Left lung (tissue), 10 donors: Measurements from ENCODE around the gene AFP. TPM values are rescaled to one million over a fixed set of nuclear protein-coding genes. Genes with fewer than 3 reads are reported as not detected.
A peak's percentile ranks its signal among the peaks of the same experiment; 100 is the strongest.

ENCODE experiments used
- ATAC-seq: fragments of 200-7000 bp; cut with Tn5 transposase; one replicate; pipeline ENCODE4 v1.9.1; 2020; ENCODE audit warnings: moderate library complexity
- DNase-seq, 4 donors: peaks; one replicate each; pipeline ENCODE4 v3.0.0-alpha.2; 2013 to 2020
- H3K27ac ChIP-seq, 2 donors: fragments of 200-600 bp; sonication (generic) in 1 of 2; one replicate each; pipeline versions ENCODE4 v1.5.0 to v1.8.0; 2020 to 2021
- H3K27me3 ChIP-seq, 2 donors: fragments of 200-600 bp; sonication (generic) in 1 of 2; one replicate each; pipeline versions ENCODE4 v1.5.0 to v1.8.0; 2020 to 2021
- H3K36me3 ChIP-seq, 2 donors: fragments of 200-600 bp; sonication (generic) in 1 of 2; one replicate each; pipeline versions ENCODE4 v1.5.0 to v1.8.0; 2020 to 2021
- H3K4me1 ChIP-seq, 2 donors: fragments of 200-600 bp; one replicate each; pipeline ENCODE4 v1.8.0; 2021
- H3K4me3 ChIP-seq, 2 donors: fragments of 200-600 bp; sonication (generic) in 1 of 2; one replicate each; pipeline versions ENCODE4 v1.5.0 to v1.8.0; 2020 to 2021; ENCODE audit warnings: mild to moderate bottlenecking in 1 of 2
- H3K9me3 ChIP-seq, 2 donors: fragments of 200-600 bp; sonication (generic) in 1 of 2; one replicate each; pipeline versions ENCODE4 v1.5.0 to v1.8.0; 2020 to 2021
- CTCF ChIP-seq, 2 donors: fragments of 200-600 bp; sonication (generic) in 1 of 2; IDR thresholded peaks; one replicate each; pipeline versions ENCODE4 v1.5.0 to v1.8.0; 2021; ENCODE audit warnings: antibody characterized with exemption in 2 of 2
- intact Hi-C, 2 donors: fragments of 100-400 bp; cut with DNase I; formaldehyde crosslinking; loops; one replicate each; pipeline versions ENCODE4 v1.11.2 to v1.14.2; 2022
- polyA plus RNA-seq, 6 donors: library from polyadenylated mRNA; unstranded; fragments of 120-200 nt; gene quantifications; one replicate each; pipeline ENCODE4 v1.2.1, GENCODE V29; 2013; ENCODE audit not compliant: insufficient read length in 6 of 6
- total RNA-seq, 2 donors: library from RNA; stranded (reverse); fragmentation: NEBNext Ultra II Directional; extraction: Animal tissue kit (Norgen Biotek cat#: 25700); gene quantifications; one replicate each; pipeline ENCODE4 v1.2.1, GENCODE V29; 2021
- donor health status: DM: no; HTN: yes; CAD: no.
- donor health status: DM: no; HTN: no; CAD: no.

Gene AFP
- total and polyA plus RNA-seq, 8 donors = 0.73 to 25.5 (median 2.5) TPM; not detected in 1

- no peaks in the 10 kb centered on the region for H3K36me3 ChIP-seq
- no peaks in the 10 kb centered on the region for H3K9me3 ChIP-seq
- H3K27ac ChIP-seq = no peak overlapping the region
- H3K4me3 ChIP-seq = no peak overlapping the region
- no peak for ATAC-seq
- no peaks in the 10 kb centered on the region for H3K27me3 ChIP-seq
- DNase-seq = no peak
- TF ChIP-seq CTCF (IDR thresholded peaks at IDR 0.05) = no peak
- H3K4me1 ChIP-seq = no peaks in the 10 kb centered on the region
- intact Hi-C loops = no loop called here
Observed at GRCh38 chr4:73392936-73393335, 43.1 kb upstream of the AFP start.

- intact Hi-C loops = no loop called here
- Histone ChIP-seq H3K27ac (no peak overlapping the region), H3K9me3 (no peaks in the 10 kb centered on the region), H3K27me3 (no peaks in the 10 kb centered on the region), H3K36me3 (no peaks in the 10 kb centered on the region), H3K4me1 (no peaks in the 10 kb centered on the region), H3K4me3 (no peak overlapping the region)
- DNase-seq (no peak), ATAC-seq (no peak)
- TF ChIP-seq CTCF (IDR thresholded peaks at IDR 0.05) = no peak
Observed at GRCh38 chr4:73396304-73396703, 39.7 kb upstream of the AFP start.

GRCh38 chr4:73396993-73397972 is 38.7 kb upstream of the AFP start:
- Histone ChIP-seq H3K36me3 (no peaks in the 10 kb centered on the region), H3K4me3 (no peak overlapping the region), H3K27me3 (no peaks in the 10 kb centered on the region), H3K27ac (no peak overlapping the region), H3K4me1 (no peaks in the 10 kb centered on the region), H3K9me3 (no peaks in the 10 kb centered on the region)
- ATAC-seq = no peak
- intact Hi-C loops = no loop called here
- TF ChIP-seq CTCF (IDR thresholded peaks at IDR 0.05) = no peak
- DNase-seq = no peak

GRCh38 chr4:73401412-73401811 is 34.6 kb upstream of the AFP start:
- H3K4me3 ChIP-seq = no peak overlapping the region
- intact Hi-C loops = no loop called here
- no peak for TF ChIP-seq CTCF (IDR thresholded peaks at IDR 0.05)
- no peaks in the 10 kb centered on the region for H3K9me3 ChIP-seq
- no peaks in the 10 kb centered on the region for H3K27me3 ChIP-seq
- no peak for ATAC-seq
- no peak overlapping the region for H3K27ac ChIP-seq
- DNase-seq = no peak
- H3K4me1 ChIP-seq = no peaks in the 10 kb centered on the region
- H3K36me3 ChIP-seq = no peaks in the 10 kb centered on the region

- intact Hi-C loops = no loop called here
- Histone ChIP-seq H3K27me3 (no peaks in the 10 kb centered on the region), H3K36me3 (no peaks in the 10 kb centered on the region), H3K27ac (no peak within 1 kb of the TSS), H3K4me3 (no peak within 1 kb of the TSS), H3K4me1 (no peaks in the 10 kb centered on the region), H3K9me3 (no peaks in the 10 kb centered on the region)
- TF ChIP-seq CTCF (IDR thresholded peaks at IDR 0.05) = no peak
- ATAC-seq = no peak
- DNase-seq = peak in 1 of 4 donors; percentile 4
Observed at GRCh38 chr4:73404042-73404441, 32.0 kb upstream of the AFP start, which contains the start of gene ALB. ALB (plus strand) TSS chr4:73404287; CDS start chr4:73404328, 41 bp downstream.
